Testis (tissue), 3 donors: ENCODE results near the gene GREB1. TPM values are rescaled to one million over a fixed set of nuclear protein-coding genes. Genes with fewer than 3 reads are reported as not detected.

Source experiments
- DNase-seq: peaks from one replicate; pipeline ENCODE4 v3.0.0-alpha.2; 2019
- H3K27ac ChIP-seq, 2 donors: fragments of 200-600 bp; sonication (generic); one replicate each; pipeline ENCODE4 v1.5.1; 2019
- H3K27me3 ChIP-seq: fragments of 200-600 bp; sonication (generic); one replicate; pipeline ENCODE4 v1.5.1; 2019
- H3K36me3 ChIP-seq: fragments of 200-600 bp; sonication (generic); one replicate; pipeline ENCODE4 v1.5.1; 2017; ENCODE audit warnings: low read depth; ENCODE audit errors: missing control alignments
- H3K4me1 ChIP-seq: fragments of 200-600 bp; sonication (generic); one replicate; pipeline ENCODE4 v1.5.1; 2019
- H3K4me3 ChIP-seq, 2 donors: fragments of 200-600 bp; sonication (generic); one replicate each; pipeline ENCODE4 v1.5.1; 2017 to 2019
- H3K9me3 ChIP-seq: fragments of 200-600 bp; sonication (generic); one replicate; pipeline ENCODE4 v1.5.1; 2017
- CTCF ChIP-seq, 3 experiments: fragments of 450-650 bp in 2 of 3; fragments of 200-600 bp in 1 of 3; sonication (generic) in 1 of 3; IDR thresholded peaks; one replicate each; pipeline ENCODE4 v1.5.1; 2016 to 2019; ENCODE audit warnings: antibody characterized with exemption in 3 of 3, mild to moderate bottlenecking in 2 of 3, moderate library complexity in 1 of 3
- POLR2A ChIP-seq: fragments of 450-650 bp; IDR thresholded peaks from one replicate; pipeline ENCODE4 v1.6.1; 2017; ENCODE audit warnings: antibody characterized with exemption, mild to moderate bottlenecking, moderate library complexity
- WGBS, 2 donors: methylation state at CpG; one replicate each; pipeline ENCODE4 v1.1.5; 2018; 5-methylcytosine and 5-hydroxymethylcytosine counted together
- intact Hi-C: fragments of 100-400 bp; cut with DNase I; formaldehyde crosslinking; loops from one replicate; pipeline ENCODE4 v1.15.1; 2023; ENCODE audit warnings: low total_unique reads
- polyA plus RNA-seq: library from polyadenylated mRNA; stranded (reverse); fragments of 350-450 nt; fragmentation: Illumina TruSeq; extraction: RNeasy Lipid Tissue Mini Kit (QIAGEN cat#74804); gene quantifications from one replicate; pipeline ENCODE4 v1.2.3, GENCODE V29; 2014; ENCODE audit warnings: low read depth, low replicate concordance; ENCODE audit not compliant: insufficient read depth
- total RNA-seq, 2 donors: library from RNA; depleted of rRNA; stranded (reverse); fragments of >200 nt; gene quantifications; one replicate each; pipeline ENCODE4 v1.2.3, GENCODE V29; 2016

GREB1 gene
- total and polyA plus RNA-seq, 3 donors from 2014 or later, result 29.8 to 136 (median 91.0) TPM

DNA sequence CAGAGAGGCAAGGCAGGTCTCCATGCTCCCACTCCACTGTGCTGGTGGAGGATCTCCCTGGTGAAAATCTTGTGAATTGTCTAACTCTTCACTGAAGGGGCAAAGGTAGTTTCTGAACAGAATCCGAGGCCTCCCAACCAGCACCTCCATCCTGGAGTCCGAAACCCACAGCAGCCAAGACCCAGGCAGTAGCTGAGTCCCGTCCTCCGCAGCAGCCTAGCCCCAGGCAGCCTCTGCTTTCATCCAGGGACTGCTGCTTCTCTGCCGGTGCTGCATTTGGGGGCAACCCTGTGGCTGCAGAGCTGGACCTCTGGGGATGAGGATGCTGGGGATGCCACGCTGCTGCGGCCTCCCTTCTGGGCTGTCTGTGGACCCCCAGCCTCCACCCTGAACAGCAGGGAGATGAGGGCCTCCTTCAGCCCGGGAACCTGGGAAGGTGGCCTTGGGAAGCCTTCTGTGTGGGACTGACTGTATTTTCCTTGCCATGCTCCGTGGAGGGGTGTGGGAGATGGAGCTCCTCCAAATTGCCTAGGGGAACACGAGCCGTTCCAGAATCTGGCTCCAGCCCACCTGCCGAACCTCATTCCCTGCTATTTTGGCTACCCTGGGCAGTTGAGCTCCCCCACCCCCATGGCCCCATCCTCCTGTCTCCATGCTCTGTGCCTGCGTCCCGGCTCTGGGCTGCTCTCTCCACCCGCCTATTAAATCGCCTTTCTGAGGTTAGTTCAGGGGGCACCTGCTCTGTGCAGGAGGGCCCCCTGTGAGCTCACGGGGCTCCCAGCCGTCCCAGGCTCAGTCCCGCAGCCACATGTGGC lies 48.2 kb downstream of the GREB1 start:
- Histone ChIP-seq H3K36me3 (no peaks in the 10 kb centered on the region), H3K27ac (peak overlapping the region; percentile 72 to 77), H3K4me1 (peaks cover 27% of the 10 kb centered on the region), H3K27me3 (no peaks in the 10 kb centered on the region), H3K9me3 (no peaks in the 10 kb centered on the region), H3K4me3 (no peak overlapping the region)
- no peak for DNase-seq
- intact Hi-C loops, result loop anchor here (5.0 kb wide), 1 partner anchor 105 kb away; no protein-coding TSS in a partner anchor
- no peak for TF ChIP-seq CTCF (IDR thresholded peaks at IDR 0.05)
- TF ChIP-seq POLR2A, result no peak
- WGBS, 2 donors, result 47 to 55% methylated on average over 4 to 19 of the region's 19 CpGs

GRCh38 chr2:11582612-11582861 lies 48.7 kb downstream of the GREB1 start:
- peak overlapping the region; percentile 72 to 77 for H3K27ac ChIP-seq
- no peak for DNase-seq
- 49 to 74% methylated on average over 4 to 11 of the region's 11 CpGs for WGBS, 2 donors

DNA sequence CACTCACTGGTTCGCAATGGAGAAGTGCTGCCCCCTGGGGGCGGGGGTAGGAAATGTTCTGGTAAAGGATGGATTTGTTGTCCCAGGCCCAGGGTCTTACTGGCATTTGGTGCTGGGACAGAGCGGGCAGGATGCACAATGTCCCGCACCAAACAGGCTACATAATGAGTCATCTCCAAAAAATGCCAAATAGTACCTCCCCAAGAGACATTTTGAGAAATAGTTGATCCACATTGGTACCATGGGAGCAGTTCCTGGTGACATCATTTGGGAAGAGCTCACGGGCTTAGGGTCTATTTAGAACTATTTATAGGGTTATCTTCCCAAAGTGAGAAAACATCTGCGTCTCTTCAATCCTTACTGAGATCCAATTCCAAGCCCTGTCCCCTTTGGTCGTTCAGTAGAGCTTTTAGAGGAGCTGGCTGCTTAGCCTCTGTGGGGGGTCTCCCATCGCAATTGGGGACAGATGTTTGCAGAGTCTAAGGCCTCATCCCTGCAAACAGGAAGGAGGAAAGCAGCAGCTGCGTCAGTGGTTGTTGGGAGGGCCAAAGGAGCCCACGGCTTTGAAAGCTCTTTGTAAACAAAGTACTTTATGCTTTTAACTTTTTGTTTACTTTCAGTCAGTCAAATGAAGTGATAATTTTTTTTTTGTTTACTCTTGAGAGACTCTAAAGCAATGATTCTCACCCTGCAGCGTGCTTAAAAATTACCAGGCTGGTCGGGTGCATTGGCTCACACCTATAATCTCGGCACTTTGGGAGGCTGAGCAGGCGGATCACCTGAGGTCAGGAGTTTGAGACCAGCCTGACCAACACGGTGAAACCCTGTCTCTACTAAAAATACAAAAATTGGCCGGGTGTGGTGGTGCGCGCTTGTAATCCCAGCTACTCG lies 49.3 kb downstream of the GREB1 start:
- H3K36me3 ChIP-seq, result no peaks in the 10 kb centered on the region
- intact Hi-C loops, result loop anchor here (5.0 kb wide), 1 partner anchor 106 kb away; no protein-coding TSS in a partner anchor
- no peaks in the 10 kb centered on the region for H3K27me3 ChIP-seq
- TF ChIP-seq CTCF (IDR thresholded peaks at IDR 0.05), result peak; percentile 80 to 90 (median 88)
- TF ChIP-seq POLR2A, result no peak
- peak overlapping the region; percentile 72 to 77 for H3K27ac ChIP-seq
- H3K4me1 ChIP-seq, result peaks cover 27% of the 10 kb centered on the region
- 48 to 52% methylated on average over 19 of the region's 19 CpGs for WGBS, 2 donors
- peak; percentile 82 for DNase-seq
- no peak overlapping the region for H3K4me3 ChIP-seq
- no peaks in the 10 kb centered on the region for H3K9me3 ChIP-seq

More at GRCh38 chr2:11582612-11582861, 48.7 kb downstream of the GREB1 start:
- TF ChIP-seq POLR2A (no peak), CTCF (IDR thresholded peaks at IDR 0.05) (no peak)
- H3K4me3 ChIP-seq, result no peak overlapping the region
- H3K9me3 ChIP-seq, result no peaks in the 10 kb centered on the region
- intact Hi-C loops, result loop anchor here (5.0 kb wide), 1 partner anchor 105 kb away; no protein-coding TSS in a partner anchor
- peaks cover 27% of the 10 kb centered on the region for H3K4me1 ChIP-seq
- H3K36me3 ChIP-seq, result no peaks in the 10 kb centered on the region
- H3K27me3 ChIP-seq, result no peaks in the 10 kb centered on the region

DNA sequence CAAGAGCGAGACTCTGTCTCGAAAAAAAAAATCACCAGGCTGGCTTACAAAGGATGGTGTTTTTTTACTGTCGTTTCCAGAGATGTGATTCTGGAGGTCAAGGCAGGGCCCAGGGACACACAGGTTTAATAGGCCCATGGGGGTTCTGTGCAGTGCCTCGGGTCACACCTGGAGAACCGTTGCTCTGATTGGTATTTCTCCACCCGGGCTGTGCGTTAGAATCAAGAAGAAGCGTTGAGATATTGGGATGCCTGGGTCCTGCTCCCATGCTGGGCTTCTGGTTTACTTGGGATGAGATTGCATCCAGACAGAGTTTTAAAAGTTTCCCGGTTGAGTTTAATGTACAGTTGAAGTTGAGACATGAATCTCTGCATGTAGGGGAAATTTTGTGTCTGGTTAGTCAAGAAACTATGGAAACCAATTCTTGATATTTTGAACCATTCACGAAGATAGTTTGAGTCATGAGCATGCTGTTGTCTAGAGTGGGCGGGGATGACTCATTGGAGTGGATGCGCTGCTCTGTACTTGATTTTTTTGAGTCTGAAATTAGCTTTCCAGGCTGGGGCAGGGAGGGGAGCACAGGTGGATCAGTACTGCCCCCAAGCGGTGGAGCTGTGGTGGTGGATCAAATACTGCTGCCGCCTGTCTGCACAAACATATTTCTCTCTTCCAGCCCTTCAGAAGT lies 50.1 kb downstream of the GREB1 start:
- intact Hi-C loops, result loop anchor here (5.0 kb wide), 1 partner anchor 107 kb away; no protein-coding TSS in a partner anchor
- no peak for TF ChIP-seq POLR2A
- peak; percentile 81 to 97 (median 91) for TF ChIP-seq CTCF (IDR thresholded peaks at IDR 0.05)
- no peaks in the 10 kb centered on the region for H3K9me3 ChIP-seq
- WGBS, 2 donors, result 57 to 60% methylated on average over 14 of the region's 14 CpGs
- peak; percentile 89 for DNase-seq
- peak overlapping the region; percentile 72 to 77 for H3K27ac ChIP-seq
- no peaks in the 10 kb centered on the region for H3K27me3 ChIP-seq
- H3K4me3 ChIP-seq, result no peak overlapping the region
- no peaks in the 10 kb centered on the region for H3K36me3 ChIP-seq
- peaks cover 27% of the 10 kb centered on the region for H3K4me1 ChIP-seq
